Ovary (tissue), 9 donors: ENCODE data around the gene UNC13A. TPM values are rescaled to one million over a fixed set of nuclear protein-coding genes. Genes with fewer than 3 reads are reported as not detected.

ENCODE experiments used
- DNase-seq, 5 donors: peaks; one replicate each; pipeline ENCODE4 v3.0.0-alpha.2; 2019 to 2020
- H3K27ac ChIP-seq, 2 donors: fragments of 200-600 bp; one replicate each; pipeline versions ENCODE4 v1.5.1 to v1.8.0; 2019 to 2022
- H3K27me3 ChIP-seq: fragments of 200-600 bp; one replicate; pipeline ENCODE4 v1.8.0; 2022
- H3K36me3 ChIP-seq: fragments of 200-600 bp; sonication (generic); one replicate; pipeline ENCODE4 v1.5.1; 2019
- H3K4me1 ChIP-seq: one replicate; pipeline ENCODE4 v1.8.1; 2013; ENCODE audit warnings: mild to moderate bottlenecking, moderate library complexity; ENCODE audit not compliant: insufficient read depth
- H3K4me3 ChIP-seq: fragments of 200-600 bp; sonication (generic); one replicate; pipeline ENCODE4 v1.5.1; 2017
- H3K9me3 ChIP-seq, 2 donors: fragments of 200-600 bp in 1 of 2; sonication (generic) in 1 of 2; one replicate each; pipeline versions ENCODE4 v1.5.1 to v1.8.1; 2013 to 2019; ENCODE audit warnings: mild to moderate bottlenecking in 1 of 2, moderate library complexity in 1 of 2
- EP300 ChIP-seq: sonication (generic); formaldehyde crosslinking; IDR thresholded peaks from one replicate; pipeline ENCODE4 v1.6.1; 2017; ENCODE audit warnings: antibody characterized with exemption
- POLR2A ChIP-seq: fragments of 450-650 bp; IDR thresholded peaks from one replicate; pipeline ENCODE4 v1.6.1; 2017; ENCODE audit warnings: antibody characterized with exemption, mild to moderate bottlenecking, moderate library complexity
- WGBS, 3 donors: extraction: QIAGEN DNeasy Blood & Tissue Kit in 1 of 3; methylation state at CpG; one replicate each; pipeline versions ENCODE4 v1.1.5 to v1.1.7; 2013 to 2017; 5-methylcytosine and 5-hydroxymethylcytosine counted together
- intact Hi-C, 4 donors: fragments of 100-400 bp; cut with DNase I; formaldehyde crosslinking; loops; one replicate each; pipeline versions ENCODE4 v1.11.0 to v1.15.1; 2022 to 2023
- polyA plus RNA-seq, 2 donors: library from polyadenylated mRNA; stranded (reverse); fragments of 200-250 nt in 1 of 2; fragments of 350-450 nt in 1 of 2; fragmentation: Illumina TruSeq in 1 of 2; extraction: RNeasy Lipid Tissue Mini Kit (QIAGEN cat#74804) in 1 of 2; gene quantifications; one replicate each; pipeline ENCODE4 v1.2.3, GENCODE V29; 2013 to 2014
- total RNA-seq, 7 donors: library from RNA; depleted of rRNA in 2 of 7; stranded (reverse); fragments of >200 nt in 2 of 7; fragmentation: NEBNext Ultra II Directional in 3 of 7; extraction: Animal tissue kit (Norgen Biotek cat#: 25700) in 3 of 7; gene quantifications; one replicate each; pipeline versions ENCODE4 v1.1.0 to v1.2.4, GENCODE V29; 2016 to 2023
- TF ChIP-seq, protein P1 (sequence below), 3 donors: fragments of 450-650 bp in 2 of 3; fragments of 200-600 bp in 1 of 3; IDR thresholded peaks; one replicate each; pipeline versions ENCODE4 v1.5.1 to v1.8.0; 2016 to 2022; ENCODE audit warnings: antibody characterized with exemption in 3 of 3, mild to moderate bottlenecking in 1 of 3
- donor health status: DM: no; HTN: no; CAD: no; lungs with moderate emphysema.
- donor health status: DM: no; HTN: no; CAD: no.
- donor health status: Bipolar disorder and iron deficiency.
- donor health status: DM: yes; HTN: yes; CAD: no.
- donor health status: DM: no; HTN: no; CAD: no.
- donor health status: DM: yes; HTN: yes; CAD: no.

Gene UNC13A
- total and polyA plus RNA-seq, 9 donors = 0.08 to 0.38 (median 0.15) TPM

DNA sequence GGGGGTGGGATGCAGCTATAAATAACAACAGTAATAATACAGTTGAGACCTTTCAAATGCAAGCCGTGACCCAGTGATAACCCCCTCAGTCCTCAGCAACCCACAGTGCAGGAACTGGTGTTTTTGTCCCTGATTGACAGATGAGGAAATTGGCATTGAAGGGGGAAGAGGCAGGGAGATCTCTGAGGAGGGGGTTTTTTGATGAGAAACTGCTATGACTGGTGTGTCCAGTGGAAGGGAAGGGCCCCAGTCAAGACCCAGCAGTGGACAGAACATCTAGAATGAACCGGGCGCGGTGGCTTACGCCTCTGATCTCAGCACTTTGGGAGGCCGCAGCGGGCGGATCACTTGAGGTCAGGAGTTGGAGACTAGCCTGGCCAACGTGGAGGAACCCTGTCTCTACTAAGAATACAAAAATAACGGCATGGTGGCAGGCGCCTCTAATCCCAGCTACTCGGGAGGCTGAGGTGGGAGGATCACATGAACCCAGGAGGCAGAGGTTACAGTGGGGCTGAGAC, 33.0 kb upstream of the UNC13A start:
- Histone ChIP-seq H3K9me3 (no peaks in the 10 kb centered on the region), H3K4me3 (no peak overlapping the region)
- 70 to 71% (median 71%) methylated on average over 12 of the region's 12 CpGs for WGBS, 3 donors

DNA sequence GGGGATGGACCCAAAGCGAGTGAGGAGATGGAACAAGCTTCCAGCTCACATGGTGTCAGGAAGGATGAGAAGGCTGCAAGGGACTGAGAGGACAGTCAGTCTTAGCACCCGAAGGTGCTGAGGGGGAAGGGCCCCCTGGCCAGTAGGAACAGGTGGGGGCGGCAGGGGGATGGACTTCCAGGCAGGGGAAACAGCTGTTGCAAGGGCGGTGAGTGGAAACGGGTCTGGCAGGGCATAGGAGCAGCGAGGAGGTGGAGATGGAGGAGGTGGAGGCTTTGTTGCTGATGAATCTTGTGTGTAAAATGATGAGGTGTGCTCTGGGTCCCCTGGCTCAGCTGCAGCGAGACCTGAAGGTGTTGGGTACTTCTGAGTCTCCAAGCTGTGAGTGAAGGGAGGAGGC, 32.3 kb upstream of the UNC13A start:
- Histone ChIP-seq H3K4me1 (peaks cover 20% of the 10 kb centered on the region), H3K27ac (no peak overlapping the region), H3K9me3 (no peaks in the 10 kb centered on the region), H3K27me3 (no peaks in the 10 kb centered on the region), H3K4me3 (peak overlapping the region; percentile 71), H3K36me3 (no peaks in the 10 kb centered on the region)
- 6 to 9% (median 7%) methylated on average over 7 of the region's 7 CpGs for WGBS, 3 donors
- no peak for DNase-seq
- TF ChIP-seq, protein P1, sequence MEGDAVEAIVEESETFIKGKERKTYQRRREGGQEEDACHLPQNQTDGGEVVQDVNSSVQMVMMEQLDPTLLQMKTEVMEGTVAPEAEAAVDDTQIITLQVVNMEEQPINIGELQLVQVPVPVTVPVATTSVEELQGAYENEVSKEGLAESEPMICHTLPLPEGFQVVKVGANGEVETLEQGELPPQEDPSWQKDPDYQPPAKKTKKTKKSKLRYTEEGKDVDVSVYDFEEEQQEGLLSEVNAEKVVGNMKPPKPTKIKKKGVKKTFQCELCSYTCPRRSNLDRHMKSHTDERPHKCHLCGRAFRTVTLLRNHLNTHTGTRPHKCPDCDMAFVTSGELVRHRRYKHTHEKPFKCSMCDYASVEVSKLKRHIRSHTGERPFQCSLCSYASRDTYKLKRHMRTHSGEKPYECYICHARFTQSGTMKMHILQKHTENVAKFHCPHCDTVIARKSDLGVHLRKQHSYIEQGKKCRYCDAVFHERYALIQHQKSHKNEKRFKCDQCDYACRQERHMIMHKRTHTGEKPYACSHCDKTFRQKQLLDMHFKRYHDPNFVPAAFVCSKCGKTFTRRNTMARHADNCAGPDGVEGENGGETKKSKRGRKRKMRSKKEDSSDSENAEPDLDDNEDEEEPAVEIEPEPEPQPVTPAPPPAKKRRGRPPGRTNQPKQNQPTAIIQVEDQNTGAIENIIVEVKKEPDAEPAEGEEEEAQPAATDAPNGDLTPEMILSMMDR (IDR thresholded peaks at IDR 0.05) = no peak
- no peak for TF ChIP-seq EP300
- no peak for TF ChIP-seq POLR2A
- intact Hi-C loops = no loop called here

More for the DNA sequence above, 33.0 kb upstream of the UNC13A start:
- H3K36me3 ChIP-seq = no peaks in the 10 kb centered on the region
- no peaks in the 10 kb centered on the region for H3K27me3 ChIP-seq
- DNase-seq = no peak
- intact Hi-C loops = no loop called here
- peaks cover 20% of the 10 kb centered on the region for H3K4me1 ChIP-seq
- TF ChIP-seq EP300 (no peak), POLR2A (no peak)
- TF ChIP-seq, protein P1 (IDR thresholded peaks at IDR 0.05) = no peak
- no peak overlapping the region for H3K27ac ChIP-seq

DNA sequence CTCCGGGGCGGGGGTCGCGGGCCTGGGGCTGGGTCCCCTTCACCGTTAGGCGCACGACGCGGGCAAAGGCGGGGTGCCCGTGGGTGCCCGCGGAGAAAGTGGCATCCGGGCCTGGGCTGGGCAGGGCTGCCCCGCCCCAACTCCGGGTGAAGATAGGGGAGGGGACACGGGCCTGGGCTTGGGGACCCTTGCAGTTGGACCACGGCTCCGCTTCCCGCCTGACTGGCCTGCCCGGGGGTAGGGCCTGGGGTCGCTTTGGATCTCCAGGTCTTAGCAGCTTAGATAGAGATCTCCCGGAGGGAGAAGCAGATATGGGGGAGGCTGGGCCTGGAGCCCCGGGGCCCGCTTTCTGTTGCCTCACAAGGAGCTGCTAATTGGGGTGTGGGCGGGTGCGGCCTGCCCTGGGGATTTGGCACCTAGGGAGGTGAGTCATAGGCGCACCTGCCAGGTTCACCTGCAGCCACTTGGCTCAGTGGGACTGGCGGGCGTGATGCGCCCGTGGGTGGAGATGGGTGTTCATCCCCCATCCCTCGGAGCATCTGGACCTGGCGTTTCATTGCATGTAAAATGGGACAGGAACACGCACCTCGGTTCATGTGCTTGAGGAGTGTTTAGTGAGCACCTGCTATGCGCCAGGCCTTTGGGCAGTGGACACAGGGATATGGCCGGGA, 31.7 kb upstream of the UNC13A start:
- no peaks in the 10 kb centered on the region for H3K36me3 ChIP-seq
- peak overlapping the region; percentile 42 to 58 for H3K27ac ChIP-seq
- intact Hi-C loops = no loop called here
- WGBS, 3 donors = 1 to 3% (median 3%) methylated on average over 28 to 38 of the region's 38 CpGs
- H3K4me3 ChIP-seq = peak overlapping the region; percentile 71
- H3K27me3 ChIP-seq = no peaks in the 10 kb centered on the region
- DNase-seq = peak in 2 of 5 donors; percentile 42 to 50
- TF ChIP-seq POLR2A (no peak), EP300 (no peak)
- TF ChIP-seq, protein P1 (IDR thresholded peaks at IDR 0.05) = no peak
- peaks cover 20% of the 10 kb centered on the region for H3K4me1 ChIP-seq
- no peaks in the 10 kb centered on the region for H3K9me3 ChIP-seq

DNA sequence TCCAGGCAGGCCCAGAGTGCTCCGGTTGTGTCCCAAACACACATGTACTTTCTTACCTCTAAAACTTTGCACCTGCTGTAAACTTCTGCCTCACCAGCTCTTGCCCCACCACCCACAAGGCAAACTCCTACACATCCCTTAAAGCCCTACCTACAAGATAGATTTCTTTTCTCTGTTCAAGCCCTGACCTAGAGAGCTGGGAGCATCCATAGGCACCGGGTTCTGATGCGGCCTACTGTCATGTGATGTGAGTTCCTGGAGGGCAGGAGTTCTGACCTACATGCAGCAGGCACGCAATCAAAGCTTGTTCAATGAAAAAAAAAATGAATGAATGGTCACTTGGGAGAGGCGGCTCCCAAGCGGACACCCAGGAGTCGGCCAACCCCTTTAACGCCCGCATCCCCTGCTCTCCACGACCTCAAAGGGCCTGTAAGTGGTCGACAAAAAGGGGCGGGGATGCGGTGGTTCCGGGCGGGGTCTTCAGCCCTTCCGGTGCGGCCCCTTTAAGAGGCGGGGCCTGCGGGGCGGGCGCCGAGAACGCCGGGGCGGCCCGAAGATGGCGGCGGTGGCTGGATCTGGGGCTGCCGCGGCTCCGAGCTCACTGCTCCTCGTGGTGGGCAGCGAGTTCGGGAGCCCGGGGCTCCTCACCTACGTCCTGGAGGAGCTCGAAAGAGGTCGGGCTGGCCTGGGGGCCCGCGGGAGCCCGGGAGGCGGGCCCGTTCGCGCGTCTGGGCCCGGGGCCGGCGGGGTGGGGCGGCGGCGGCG, 31.0 kb upstream of the UNC13A start, which contains the start of gene MAP1S:
TSS of gene MAP1S (plus strand) at position 534 of the 765 bp plus-strand sequence. CDS start at position 557, 23 bp downstream.
- DNase-seq = peak in 4 of 5 donors; percentile 41 to 76 (median 66)
- Histone ChIP-seq H3K4me1 (peaks cover 20% of the 10 kb centered on the region), H3K27me3 (no peaks in the 10 kb centered on the region), H3K27ac (peak within 1 kb of the TSS; percentile 42 to 58), H3K4me3 (peak within 1 kb of the TSS; percentile 71), H3K9me3 (no peaks in the 10 kb centered on the region), H3K36me3 (no peaks in the 10 kb centered on the region)
- WGBS, 3 donors = 2 to 3% (median 2%) methylated on average over 23 to 53 of the region's 53 CpGs
- TF ChIP-seq, protein P1 (IDR thresholded peaks at IDR 0.05) = no peak
- peak; percentile 64 for TF ChIP-seq POLR2A
- intact Hi-C loops = no loop called here
